HEK293 (cell line): Measurements from ENCODE around the gene COL9A1.

Experiments used
- CTCF ChIA-PET: fragments of 350-600 bp; formaldehyde crosslinking; extraction: SDS; loops from one replicate; lab custom pipeline; 2021; ENCODE audit warnings: antibody characterized with exemption; lab: Yijun Ruan, JAX
- POLR2A ChIA-PET: fragments of 300-600 bp; formaldehyde crosslinking; extraction: SDS; loops from one replicate; lab custom pipeline; 2020; ENCODE audit warnings: antibody characterized with exemption, inconsistent platforms; lab: Yijun Ruan, JAX
- H3K27ac ChIP-seq: fragments of 200-500 bp; sonication (Bioruptor generic); 2 replicates; pipeline ENCODE4 v1.5.1; 2014; ENCODE audit warnings: low read depth, low read length, control low read depth, inconsistent platforms; ENCODE audit errors: extremely low read depth
- H3K36me3 ChIP-seq, 2 experiments: fragments of 200-500 bp in 1 of 2; sonication (Bioruptor generic) in 1 of 2; 1 replicate in 1 of 2; 2 replicates in 1 of 2; pipeline ENCODE4 v1.5.1; 2014 to 2017; ENCODE audit warnings: inconsistent platforms in 2 of 2, low read length in 2 of 2; ENCODE audit not compliant: control insufficient read depth in 2 of 2, insufficient read depth in 1 of 2
- H3K4me1 ChIP-seq: fragments of 200-500 bp; sonication (Bioruptor generic); 2 replicates; pipeline ENCODE4 v1.5.1; 2014; ENCODE audit warnings: mild to moderate bottlenecking, low read length, inconsistent platforms; ENCODE audit not compliant: control insufficient read depth, insufficient read depth
- H3K4me3 ChIP-seq: 2 replicates; pipeline ENCODE4 v1.5.1; 2011; ENCODE audit warnings: low read depth, mild to moderate bottlenecking, control low read depth, low read length, moderate library complexity
- H3K9me3 ChIP-seq: fragments of 200-500 bp; sonication (Bioruptor generic); 2 replicates; pipeline ENCODE4 v1.5.1; 2014; ENCODE audit warnings: low read depth, low read length, inconsistent platforms; ENCODE audit not compliant: control insufficient read depth, insufficient read depth
- SCRT2 ChIP-seq: fragments of 450-650 bp; formaldehyde crosslinking; IDR thresholded peaks from 2 replicates; pipeline ENCODE4 v1.5.1; 2016; ENCODE audit warnings: missing biosample characterization, missing genetic modification characterization
- ZBTB1 ChIP-seq: fragments of 450-650 bp; formaldehyde crosslinking; IDR thresholded peaks from 2 replicates; pipeline ENCODE4 v1.5.1; 2016; ENCODE audit warnings: missing biosample characterization, missing genetic modification characterization
- ZBTB17 ChIP-seq: fragments of 450-650 bp; formaldehyde crosslinking; IDR thresholded peaks from 2 replicates; pipeline ENCODE4 v1.5.1; 2016; ENCODE audit warnings: missing biosample characterization, missing genetic modification characterization
- ZBTB48 ChIP-seq: fragments of 450-650 bp; formaldehyde crosslinking; IDR thresholded peaks from 2 replicates; pipeline ENCODE4 v1.5.1; 2016; ENCODE audit warnings: missing biosample characterization, missing genetic modification characterization
- ZFP69B ChIP-seq: fragments of 450-650 bp; formaldehyde crosslinking; IDR thresholded peaks from 2 replicates; pipeline ENCODE4 v1.5.1; 2016; ENCODE audit warnings: missing biosample characterization, missing genetic modification characterization
- ZNF121 ChIP-seq: fragments of 450-650 bp; formaldehyde crosslinking; IDR thresholded peaks from 2 replicates; pipeline ENCODE4 v1.5.1; 2016; ENCODE audit warnings: missing biosample characterization, missing genetic modification characterization
- ZNF16 ChIP-seq: fragments of 450-650 bp; formaldehyde crosslinking; IDR thresholded peaks from 2 replicates; pipeline ENCODE4 v1.5.1; 2016; ENCODE audit warnings: low read depth, missing biosample characterization, missing genetic modification characterization
- ZNF366 ChIP-seq: fragments of 450-650 bp; formaldehyde crosslinking; conservative IDR thresholded peaks from 2 replicates; pipeline ENCODE4 v1.5.1; 2016; ENCODE audit warnings: missing biosample characterization, missing genetic modification characterization
- ZNF37A ChIP-seq: fragments of 450-650 bp; IDR thresholded peaks from 2 replicates; pipeline ENCODE4 v1.5.1; 2018; ENCODE audit warnings: missing biosample characterization, missing genetic modification characterization
- ZNF629 ChIP-seq: fragments of 450-650 bp; formaldehyde crosslinking; IDR thresholded peaks from 2 replicates; pipeline ENCODE4 v1.5.1; 2017; ENCODE audit warnings: missing biosample characterization, missing genetic modification characterization
- ZNF654 ChIP-seq: fragments of 450-650 bp; formaldehyde crosslinking; IDR thresholded peaks from 2 replicates; pipeline ENCODE4 v1.5.1; 2016; ENCODE audit warnings: low read depth, missing biosample characterization, missing genetic modification characterization
- ZNF791 ChIP-seq: fragments of 450-650 bp; formaldehyde crosslinking; IDR thresholded peaks from 2 replicates; pipeline ENCODE4 v1.5.1; 2016; ENCODE audit warnings: missing biosample characterization, missing genetic modification characterization
- TF ChIP-seq, protein P1 (sequence below): fragments of 450-650 bp; formaldehyde crosslinking; IDR thresholded peaks from 2 replicates; pipeline ENCODE4 v1.5.1; 2016; ENCODE audit warnings: missing biosample characterization, missing genetic modification characterization
- TF ChIP-seq, protein P2 (sequence below): fragments of 450-650 bp; formaldehyde crosslinking; IDR thresholded peaks from 2 replicates; pipeline ENCODE4 v1.5.1; 2016; ENCODE audit warnings: missing biosample characterization, missing genetic modification characterization
- TF ChIP-seq, protein P3 (sequence below): fragments of 450-650 bp; formaldehyde crosslinking; IDR thresholded peaks from 2 replicates; pipeline ENCODE4 v1.5.1; 2016; ENCODE audit warnings: missing biosample characterization, missing genetic modification characterization
- TF ChIP-seq, protein P4 (sequence below): fragments of 450-650 bp; formaldehyde crosslinking; IDR thresholded peaks from 2 replicates; pipeline ENCODE4 v1.5.1; 2016; ENCODE audit warnings: missing biosample characterization, missing genetic modification characterization
- TF ChIP-seq, protein P5 (sequence below): fragments of 450-650 bp; formaldehyde crosslinking; IDR thresholded peaks from 2 replicates; pipeline ENCODE4 v1.5.1; 2016; ENCODE audit warnings: missing biosample characterization, missing genetic modification characterization, low read depth
- TF ChIP-seq, protein P6 (sequence below): fragments of 450-650 bp; formaldehyde crosslinking; IDR thresholded peaks from 2 replicates; pipeline ENCODE4 v1.5.1; 2017; ENCODE audit warnings: missing biosample characterization, missing genetic modification characterization

The COL9A1 gene

DNA sequence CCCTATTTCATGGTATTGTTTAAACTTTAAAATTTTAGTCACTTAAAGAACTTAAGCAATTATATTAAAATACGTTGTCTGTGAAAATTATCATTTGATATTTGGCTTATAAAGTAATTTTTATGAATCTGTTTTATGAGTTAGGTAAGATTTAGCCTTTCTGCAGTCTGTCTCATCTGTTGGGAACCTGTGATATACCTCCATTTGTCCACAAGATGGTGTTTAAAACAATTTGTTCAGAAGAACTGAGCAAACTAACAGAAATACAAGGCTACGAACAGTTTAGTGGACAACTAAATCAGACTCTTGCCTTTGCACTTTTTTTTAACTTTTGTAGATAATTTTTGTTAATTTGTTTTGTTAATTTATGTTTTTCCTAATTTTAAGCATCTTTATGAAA, 92.4 kb downstream of the COL9A1 start:
- H3K27ac ChIP-seq, result no peak overlapping the region
- CTCF ChIA-PET, result interaction anchor here (1.0 to 3.2 kb wide), 3 partner anchors 9 to 674 kb away, joined by 5 to 40 read pairs (median 6); no protein-coding TSS in a partner anchor
- H3K36me3 ChIP-seq, result no peaks in the 10 kb centered on the region
- no peaks in the 10 kb centered on the region for H3K4me1 ChIP-seq
- POLR2A ChIA-PET, result no interaction called here
- no peak overlapping the region for H3K4me3 ChIP-seq
- H3K9me3 ChIP-seq, result no peaks in the 10 kb centered on the region
- TF ChIP-seq, protein P1, sequence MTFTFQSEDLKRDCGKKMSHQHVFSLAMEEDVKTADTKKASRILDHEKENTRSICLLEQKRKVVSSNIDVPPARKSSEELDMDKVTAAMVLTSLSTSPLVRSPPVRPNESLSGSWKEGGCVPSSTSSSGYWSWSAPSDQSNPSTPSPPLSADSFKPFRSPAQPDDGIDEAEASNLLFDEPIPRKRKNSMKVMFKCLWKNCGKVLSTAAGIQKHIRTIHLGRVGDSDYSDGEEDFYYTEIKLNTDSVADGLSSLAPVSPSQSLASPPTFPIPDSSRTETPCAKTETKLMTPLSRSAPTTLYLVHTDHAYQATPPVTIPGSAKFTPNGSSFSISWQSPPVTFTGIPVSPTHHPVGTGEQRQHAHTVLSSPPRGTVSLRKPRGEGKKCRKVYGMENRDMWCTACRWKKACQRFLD (tag by site-specific recombination), result no peak
- TF ChIP-seq, protein P2, sequence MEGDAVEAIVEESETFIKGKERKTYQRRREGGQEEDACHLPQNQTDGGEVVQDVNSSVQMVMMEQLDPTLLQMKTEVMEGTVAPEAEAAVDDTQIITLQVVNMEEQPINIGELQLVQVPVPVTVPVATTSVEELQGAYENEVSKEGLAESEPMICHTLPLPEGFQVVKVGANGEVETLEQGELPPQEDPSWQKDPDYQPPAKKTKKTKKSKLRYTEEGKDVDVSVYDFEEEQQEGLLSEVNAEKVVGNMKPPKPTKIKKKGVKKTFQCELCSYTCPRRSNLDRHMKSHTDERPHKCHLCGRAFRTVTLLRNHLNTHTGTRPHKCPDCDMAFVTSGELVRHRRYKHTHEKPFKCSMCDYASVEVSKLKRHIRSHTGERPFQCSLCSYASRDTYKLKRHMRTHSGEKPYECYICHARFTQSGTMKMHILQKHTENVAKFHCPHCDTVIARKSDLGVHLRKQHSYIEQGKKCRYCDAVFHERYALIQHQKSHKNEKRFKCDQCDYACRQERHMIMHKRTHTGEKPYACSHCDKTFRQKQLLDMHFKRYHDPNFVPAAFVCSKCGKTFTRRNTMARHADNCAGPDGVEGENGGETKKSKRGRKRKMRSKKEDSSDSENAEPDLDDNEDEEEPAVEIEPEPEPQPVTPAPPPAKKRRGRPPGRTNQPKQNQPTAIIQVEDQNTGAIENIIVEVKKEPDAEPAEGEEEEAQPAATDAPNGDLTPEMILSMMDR, result 0 out of 2 replicates have a peak, but pooled peaks have one; percentile 20
- TF ChIP-seq ZNF654, result peak; percentile 27; the same call in 1 of the 2 replicates

DNA sequence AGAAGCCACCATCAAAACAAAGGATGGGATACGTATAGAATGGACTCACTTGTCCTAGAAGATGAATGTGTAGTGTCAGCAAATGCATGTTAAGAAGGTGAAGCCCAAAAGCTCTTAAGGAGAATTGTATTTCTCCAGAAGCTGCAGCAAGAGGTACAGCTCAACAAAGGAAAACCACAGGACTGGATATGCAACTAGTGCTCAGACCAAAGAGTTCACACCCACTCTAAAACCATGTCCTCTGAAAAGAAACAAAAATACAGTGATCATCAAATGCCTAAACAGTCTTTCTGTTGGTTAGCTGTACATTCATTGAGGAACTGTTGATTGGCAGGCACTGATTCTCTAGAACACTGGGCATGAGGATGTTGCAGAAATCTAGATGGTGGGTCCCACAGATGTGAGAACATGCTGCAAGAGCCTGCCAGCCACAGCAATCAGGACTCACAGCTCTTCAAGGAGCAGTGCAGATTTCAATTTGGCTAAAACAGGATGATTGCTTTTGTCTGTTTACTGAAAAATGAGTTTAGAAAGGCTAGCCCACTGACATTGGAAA, 94.6 kb downstream of the COL9A1 start:
- H3K4me1 ChIP-seq, result no peaks in the 10 kb centered on the region
- TF ChIP-seq, protein P3, sequence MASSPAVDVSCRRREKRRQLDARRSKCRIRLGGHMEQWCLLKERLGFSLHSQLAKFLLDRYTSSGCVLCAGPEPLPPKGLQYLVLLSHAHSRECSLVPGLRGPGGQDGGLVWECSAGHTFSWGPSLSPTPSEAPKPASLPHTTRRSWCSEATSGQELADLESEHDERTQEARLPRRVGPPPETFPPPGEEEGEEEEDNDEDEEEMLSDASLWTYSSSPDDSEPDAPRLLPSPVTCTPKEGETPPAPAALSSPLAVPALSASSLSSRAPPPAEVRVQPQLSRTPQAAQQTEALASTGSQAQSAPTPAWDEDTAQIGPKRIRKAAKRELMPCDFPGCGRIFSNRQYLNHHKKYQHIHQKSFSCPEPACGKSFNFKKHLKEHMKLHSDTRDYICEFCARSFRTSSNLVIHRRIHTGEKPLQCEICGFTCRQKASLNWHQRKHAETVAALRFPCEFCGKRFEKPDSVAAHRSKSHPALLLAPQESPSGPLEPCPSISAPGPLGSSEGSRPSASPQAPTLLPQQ, result peak; percentile 62; the same call in 1 of the 2 replicates
- TF ChIP-seq SCRT2 (tag by site-specific recombination), result peak; percentile 57; the same call in 1 of the 2 replicates
- no peak for TF ChIP-seq ZNF791 (tag by site-specific recombination)
- TF ChIP-seq ZBTB17 (tag by site-specific recombination), result peak; percentile 58; the same call in 1 of the 2 replicates
- no peak for TF ChIP-seq ZBTB48 (tag by site-specific recombination)
- TF ChIP-seq ZFP69B (tag by site-specific recombination), result peak; percentile 66; the same call in 1 of the 2 replicates
- no peaks in the 10 kb centered on the region for H3K36me3 ChIP-seq
- POLR2A ChIA-PET, result no interaction called here
- H3K9me3 ChIP-seq, result no peaks in the 10 kb centered on the region
- no peak overlapping the region for H3K4me3 ChIP-seq
- CTCF ChIA-PET, result interaction anchor here (0.7 to 2.6 kb wide), 7 partner anchors 11 to 806 kb away, joined by 3 to 18 read pairs (median 4); no protein-coding TSS in a partner anchor
- no peak overlapping the region for H3K27ac ChIP-seq

DNA sequence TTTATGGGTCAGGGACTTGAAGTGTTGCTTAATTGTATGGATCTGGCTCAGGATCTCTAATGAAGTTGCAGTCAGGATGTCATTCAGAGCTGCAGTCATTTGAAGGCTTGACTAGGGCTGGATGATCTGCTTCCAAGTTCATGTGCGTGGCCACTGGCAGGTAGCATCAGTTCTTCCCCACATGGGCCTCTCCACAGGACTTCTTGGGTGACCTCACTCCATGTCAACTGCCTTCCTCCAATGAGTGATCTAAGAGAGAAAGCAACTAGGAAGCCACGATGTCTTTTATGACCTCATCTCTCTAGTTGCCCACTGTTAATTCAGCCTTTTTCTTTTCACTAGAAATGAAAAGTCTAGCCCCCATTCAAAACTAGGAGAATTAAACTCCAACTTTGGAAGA, 104.1 kb downstream of the COL9A1 start:
- POLR2A ChIA-PET, result no interaction called here
- H3K4me3 ChIP-seq, result no peak overlapping the region
- H3K4me1 ChIP-seq, result no peaks in the 10 kb centered on the region
- CTCF ChIA-PET, result no interaction called here
- H3K9me3 ChIP-seq, result no peaks in the 10 kb centered on the region
- no peak overlapping the region for H3K27ac ChIP-seq
- no peaks in the 10 kb centered on the region for H3K36me3 ChIP-seq
- no peak for TF ChIP-seq ZNF121 (tag by site-specific recombination)
- TF ChIP-seq, protein P4, sequence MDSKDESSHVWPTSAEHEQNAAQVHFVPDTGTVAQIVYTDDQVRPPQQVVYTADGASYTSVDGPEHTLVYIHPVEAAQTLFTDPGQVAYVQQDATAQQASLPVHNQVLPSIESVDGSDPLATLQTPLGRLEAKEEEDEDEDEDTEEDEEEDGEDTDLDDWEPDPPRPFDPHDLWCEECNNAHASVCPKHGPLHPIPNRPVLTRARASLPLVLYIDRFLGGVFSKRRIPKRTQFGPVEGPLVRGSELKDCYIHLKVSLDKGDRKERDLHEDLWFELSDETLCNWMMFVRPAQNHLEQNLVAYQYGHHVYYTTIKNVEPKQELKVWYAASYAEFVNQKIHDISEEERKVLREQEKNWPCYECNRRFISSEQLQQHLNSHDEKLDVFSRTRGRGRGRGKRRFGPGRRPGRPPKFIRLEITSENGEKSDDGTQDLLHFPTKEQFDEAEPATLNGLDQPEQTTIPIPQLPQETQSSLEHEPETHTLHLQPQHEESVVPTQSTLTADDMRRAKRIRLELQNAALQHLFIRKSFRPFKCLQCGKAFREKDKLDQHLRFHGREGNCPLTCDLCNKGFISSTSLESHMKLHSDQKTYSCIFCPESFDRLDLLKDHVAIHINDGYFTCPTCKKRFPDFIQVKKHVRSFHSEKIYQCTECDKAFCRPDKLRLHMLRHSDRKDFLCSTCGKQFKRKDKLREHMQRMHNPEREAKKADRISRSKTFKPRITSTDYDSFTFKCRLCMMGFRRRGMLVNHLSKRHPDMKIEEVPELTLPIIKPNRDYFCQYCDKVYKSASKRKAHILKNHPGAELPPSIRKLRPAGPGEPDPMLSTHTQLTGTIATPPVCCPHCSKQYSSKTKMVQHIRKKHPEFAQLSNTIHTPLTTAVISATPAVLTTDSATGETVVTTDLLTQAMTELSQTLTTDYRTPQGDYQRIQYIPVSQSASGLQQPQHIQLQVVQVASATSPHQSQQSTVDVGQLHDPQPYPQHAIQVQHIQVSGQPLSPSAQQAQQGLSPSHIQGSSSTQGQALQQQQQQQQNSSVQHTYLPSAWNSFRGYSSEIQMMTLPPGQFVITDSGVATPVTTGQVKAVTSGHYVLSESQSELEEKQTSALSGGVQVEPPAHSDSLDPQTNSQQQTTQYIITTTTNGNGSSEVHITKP, result no peak
- TF ChIP-seq, protein P5, sequence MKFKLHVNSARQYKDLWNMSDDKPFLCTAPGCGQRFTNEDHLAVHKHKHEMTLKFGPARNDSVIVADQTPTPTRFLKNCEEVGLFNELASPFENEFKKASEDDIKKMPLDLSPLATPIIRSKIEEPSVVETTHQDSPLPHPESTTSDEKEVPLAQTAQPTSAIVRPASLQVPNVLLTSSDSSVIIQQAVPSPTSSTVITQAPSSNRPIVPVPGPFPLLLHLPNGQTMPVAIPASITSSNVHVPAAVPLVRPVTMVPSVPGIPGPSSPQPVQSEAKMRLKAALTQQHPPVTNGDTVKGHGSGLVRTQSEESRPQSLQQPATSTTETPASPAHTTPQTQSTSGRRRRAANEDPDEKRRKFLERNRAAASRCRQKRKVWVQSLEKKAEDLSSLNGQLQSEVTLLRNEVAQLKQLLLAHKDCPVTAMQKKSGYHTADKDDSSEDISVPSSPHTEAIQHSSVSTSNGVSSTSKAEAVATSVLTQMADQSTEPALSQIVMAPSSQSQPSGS, result peak; percentile 79
- TF ChIP-seq, protein P6, sequence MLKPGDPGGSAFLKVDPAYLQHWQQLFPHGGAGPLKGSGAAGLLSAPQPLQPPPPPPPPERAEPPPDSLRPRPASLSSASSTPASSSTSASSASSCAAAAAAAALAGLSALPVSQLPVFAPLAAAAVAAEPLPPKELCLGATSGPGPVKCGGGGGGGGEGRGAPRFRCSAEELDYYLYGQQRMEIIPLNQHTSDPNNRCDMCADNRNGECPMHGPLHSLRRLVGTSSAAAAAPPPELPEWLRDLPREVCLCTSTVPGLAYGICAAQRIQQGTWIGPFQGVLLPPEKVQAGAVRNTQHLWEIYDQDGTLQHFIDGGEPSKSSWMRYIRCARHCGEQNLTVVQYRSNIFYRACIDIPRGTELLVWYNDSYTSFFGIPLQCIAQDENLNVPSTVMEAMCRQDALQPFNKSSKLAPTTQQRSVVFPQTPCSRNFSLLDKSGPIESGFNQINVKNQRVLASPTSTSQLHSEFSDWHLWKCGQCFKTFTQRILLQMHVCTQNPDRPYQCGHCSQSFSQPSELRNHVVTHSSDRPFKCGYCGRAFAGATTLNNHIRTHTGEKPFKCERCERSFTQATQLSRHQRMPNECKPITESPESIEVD (tag by site-specific recombination), result no peak
- no peak for TF ChIP-seq ZBTB1
- no peak for TF ChIP-seq ZNF16 (tag by site-specific recombination)
- 0 out of 2 replicates have a peak, but pooled peaks have one; percentile 11 for TF ChIP-seq ZNF366 (tag by site-specific recombination)
- no peak for TF ChIP-seq ZNF37A (tag by site-specific recombination)
- peak; percentile 69 for TF ChIP-seq ZNF629 (tag by site-specific recombination)
